ENCODE measurements around the gene LEF1.

Gene LEF1

GRCh38 chr4:108174856-108175255, 6.1 kb upstream of the LEF1 start:
- no peak for DNase-seq

- no peak for DNase-seq
These were observed 4.9 kb upstream of the LEF1 start for GRCh38 chr4:108173599-108174057.

DNA sequence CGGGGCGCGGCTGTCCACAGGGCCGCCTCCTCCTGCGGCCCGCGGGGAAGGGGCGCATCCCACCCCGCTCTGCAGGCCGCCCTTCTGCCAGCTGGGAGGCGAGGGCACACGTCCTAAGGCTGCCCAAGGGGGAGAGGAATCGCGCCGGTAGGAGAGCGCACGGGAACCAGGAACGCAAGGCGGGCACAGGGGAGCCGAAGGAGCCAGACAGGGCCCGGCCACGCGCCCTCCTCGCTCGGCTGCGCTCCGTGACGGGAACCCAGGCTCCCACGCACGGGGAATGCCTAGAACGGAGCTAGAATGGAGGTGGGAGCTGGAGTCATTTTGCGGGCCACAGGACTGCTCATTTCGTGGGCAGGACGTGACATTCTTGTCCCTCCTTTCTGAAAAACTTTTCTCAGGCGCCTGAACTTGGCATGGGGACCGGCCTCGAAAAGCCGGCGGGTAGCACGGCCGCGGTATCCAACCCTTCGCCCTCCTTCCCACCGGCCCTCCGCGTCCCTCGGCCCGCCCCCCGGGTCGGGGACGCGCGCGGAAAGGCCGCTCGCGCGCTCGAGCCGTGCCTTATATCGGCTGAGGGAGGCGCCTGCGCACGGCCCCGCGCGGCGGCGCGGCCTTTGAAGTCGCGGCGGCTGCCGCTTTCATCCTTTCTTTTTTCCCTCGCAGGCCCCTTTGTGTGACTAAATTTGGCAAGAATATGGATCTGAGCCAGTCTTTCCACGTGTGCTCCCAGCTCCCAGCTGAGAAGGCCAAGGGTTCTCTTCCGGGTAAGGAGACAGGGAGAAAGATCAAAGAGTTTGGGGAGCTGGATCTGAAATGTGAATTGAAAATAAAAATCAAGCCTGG, 4.2 kb upstream of the LEF1 start:
- peak; percentile 35 to 38 for DNase-seq

GRCh38 chr4:108172231-108172752, 3.6 kb upstream of the LEF1 start:
- no peak for DNase-seq

GRCh38 chr4:108171339-108172230, 2.9 kb upstream of the LEF1 start:
- no peak for DNase-seq

GRCh38 chr4:108170631-108171338, 2.1 kb upstream of the LEF1 start:
- no peak for DNase-seq

DNA sequence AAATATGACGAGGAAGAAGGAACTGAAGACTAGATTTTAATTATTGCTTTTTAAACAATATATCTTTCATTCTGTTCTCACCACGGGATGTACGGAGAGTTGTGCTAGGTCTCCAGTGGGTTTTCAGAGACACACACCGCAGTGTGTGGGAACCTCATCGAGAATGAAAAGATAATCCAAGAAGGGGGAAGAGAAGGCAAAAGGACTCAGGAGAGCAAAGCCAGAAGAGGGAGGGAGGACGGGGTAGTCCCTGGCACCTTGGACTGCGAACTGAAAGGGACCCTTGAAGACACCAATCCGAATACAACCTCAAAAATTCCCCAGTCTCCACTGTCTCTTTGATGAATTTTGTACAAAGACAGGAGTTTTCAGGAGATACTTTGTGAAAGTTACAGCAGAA, 932 bp upstream of the LEF1 start:
- no peak for DNase-seq

DNA sequence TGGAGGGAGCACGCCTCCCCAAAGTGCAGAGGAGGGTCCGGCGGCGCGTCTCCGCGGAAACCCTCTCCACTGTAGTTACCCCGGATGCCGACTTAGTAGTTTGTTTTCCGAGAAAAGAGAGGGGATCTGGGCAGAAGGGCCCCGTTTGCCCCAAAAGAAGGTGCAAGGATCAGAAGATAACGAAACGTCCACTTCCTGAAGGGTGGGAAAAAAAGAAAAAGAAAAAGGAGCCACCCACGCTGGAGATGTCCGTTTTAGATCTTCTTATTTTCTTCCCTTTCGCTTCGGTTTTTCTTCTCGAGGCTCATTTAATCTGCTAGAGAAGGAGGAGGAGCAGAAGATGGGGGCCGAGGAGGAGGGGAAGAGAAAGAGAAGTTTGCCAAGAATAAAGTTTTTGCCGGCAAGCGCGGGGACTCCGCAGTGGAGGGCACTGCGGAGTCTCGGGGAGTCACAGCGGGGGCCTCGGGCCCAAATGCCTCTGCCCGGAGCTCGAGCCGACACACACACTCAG, 517 bp downstream of the LEF1 start:
- peak in 1 of 2 experiments; percentile 17 for DNase-seq

- no peak for DNase-seq
These were observed 2.1 kb downstream of the LEF1 start for GRCh38 chr4:108166441-108167315.

DNA sequence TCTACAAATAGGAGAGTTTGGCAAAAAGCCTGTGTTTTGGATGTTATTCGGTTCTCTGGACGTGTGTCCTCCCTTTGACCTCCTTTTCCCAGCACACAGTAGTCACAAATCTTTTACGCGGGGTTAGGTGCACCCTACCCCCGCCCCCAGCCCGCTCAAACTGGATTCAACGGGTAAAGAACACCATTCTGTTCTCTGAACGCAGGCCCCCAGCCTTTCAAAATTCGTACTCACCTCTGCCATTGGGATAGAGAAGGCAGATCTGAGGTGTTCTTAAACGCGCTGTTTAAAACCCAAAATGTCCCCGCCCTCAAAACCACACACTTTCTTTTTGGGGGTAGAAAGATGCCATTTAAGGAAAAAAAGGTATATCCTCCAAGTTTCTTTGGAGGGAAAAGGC, 2.7 kb downstream of the LEF1 start:
- no peak for DNase-seq

DNA sequence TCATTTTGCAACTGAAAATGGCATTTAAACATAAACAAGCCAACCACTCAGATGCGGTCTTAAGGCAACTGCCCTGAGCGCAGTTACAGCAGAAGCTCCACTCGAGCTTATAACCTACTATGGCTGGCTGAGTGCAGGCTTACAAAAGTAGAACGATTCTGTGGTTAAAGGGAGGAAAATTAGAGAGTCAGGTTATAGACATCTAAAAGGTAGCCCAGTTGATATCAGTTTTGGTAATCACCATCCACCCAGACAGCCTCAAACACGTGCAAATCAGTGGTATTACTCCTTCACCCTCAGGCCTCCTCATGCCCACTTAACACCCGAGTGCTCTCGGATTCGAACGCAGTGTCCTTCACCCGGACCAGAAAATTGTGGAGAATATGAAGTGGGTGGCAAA, 3.1 kb downstream of the LEF1 start:
- DNase-seq, result no peak

GRCh38 chr4:108163351-108163750, 5.4 kb downstream of the LEF1 start:
- DNase-seq, result no peak

DNA sequence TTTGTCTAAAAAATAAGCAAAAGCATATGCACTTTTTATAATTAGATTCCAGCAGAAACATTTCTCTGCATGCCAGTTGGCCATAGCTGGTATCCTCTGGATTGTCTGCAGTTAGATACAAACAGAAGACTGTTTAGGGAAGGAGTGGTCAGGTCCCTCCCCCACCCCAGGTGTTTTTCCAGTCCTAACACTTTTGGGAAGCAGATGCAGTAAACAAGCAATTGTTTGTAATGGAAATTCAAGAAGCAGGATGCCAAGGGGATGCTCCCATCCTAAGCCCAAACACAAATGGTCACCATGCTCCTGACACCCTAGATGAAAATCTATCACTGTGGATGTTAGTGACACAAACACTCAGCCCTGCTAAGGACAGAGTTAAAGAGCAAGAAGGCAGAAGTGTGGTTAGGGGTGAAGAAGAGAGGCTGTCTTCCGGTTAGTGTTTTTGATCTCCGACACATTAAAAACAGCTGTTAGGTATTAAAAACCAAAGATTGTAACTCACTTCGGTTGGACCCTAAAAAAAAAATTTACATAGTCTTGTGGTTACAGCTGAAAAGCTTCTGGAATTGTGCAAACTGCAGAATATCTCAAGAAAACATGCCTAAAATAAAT, 7.9 kb downstream of the LEF1 start:
- no peak for DNase-seq

- DNase-seq, result no peak
These were observed 8.9 kb downstream of the LEF1 start for GRCh38 chr4:108159845-108160244.

GRCh38 chr4:108157655-108158054, 11.1 kb downstream of the LEF1 start:
- no peak for DNase-seq

- DNase-seq, result no peak
These were observed 12.3 kb downstream of the LEF1 start for GRCh38 chr4:108156391-108156790.

DNA sequence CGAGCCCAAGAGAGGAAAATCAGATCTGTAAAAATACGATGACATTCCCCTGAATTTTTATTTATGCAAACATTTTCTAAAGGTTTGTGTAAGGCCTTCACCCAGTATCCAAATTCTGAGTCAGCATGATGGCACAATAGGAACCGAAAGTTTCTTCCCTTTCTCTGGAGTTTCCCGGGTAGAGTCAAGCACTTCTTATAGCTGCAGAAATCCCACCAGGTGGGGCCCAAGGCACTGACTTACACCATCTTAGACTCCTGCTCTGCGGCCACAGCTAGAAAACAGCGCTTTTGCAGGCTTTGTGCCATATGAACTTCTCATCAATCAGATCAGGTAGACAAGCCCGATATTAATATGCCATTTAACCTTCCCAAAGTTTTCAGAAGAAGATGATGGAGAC, 13.4 kb downstream of the LEF1 start:
- no peak for DNase-seq

GRCh38 chr4:108152980-108153379, 15.8 kb downstream of the LEF1 start:
- DNase-seq, result no peak

DNA sequence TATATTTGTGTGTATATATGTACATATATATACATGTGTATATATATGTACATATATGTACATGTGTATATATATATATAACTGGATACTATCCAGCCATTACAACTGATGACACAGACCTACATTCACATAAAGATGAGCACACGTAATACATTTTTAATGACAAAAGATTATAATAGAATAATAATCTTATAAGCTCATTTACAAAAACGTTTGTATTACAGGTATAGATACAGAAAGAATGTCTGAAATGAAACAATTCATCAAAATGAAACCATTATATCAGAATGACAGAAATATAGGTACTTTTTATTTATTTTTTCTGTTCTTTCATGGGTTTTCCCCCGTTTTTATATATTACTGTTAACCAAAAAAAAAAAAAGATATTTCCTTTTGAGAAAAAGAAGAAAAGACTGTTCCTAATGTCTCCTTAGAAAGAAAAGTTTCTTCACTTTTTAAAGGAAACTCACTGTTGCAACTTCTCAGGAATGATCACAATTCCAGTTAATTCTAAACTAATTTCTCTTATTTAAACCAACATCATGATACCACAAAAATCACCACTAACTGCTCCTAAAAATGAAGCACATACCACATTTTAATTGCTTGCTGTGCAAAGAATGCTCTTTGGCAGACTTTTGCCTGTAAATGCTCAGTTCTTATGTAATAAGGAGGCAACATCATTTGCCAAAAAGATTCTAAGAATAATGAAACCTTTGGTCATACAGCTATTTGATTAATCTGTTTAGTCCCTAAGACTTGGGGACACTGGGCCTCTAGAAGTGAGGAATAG, 18.9 kb downstream of the LEF1 start:
- no peak for DNase-seq

GRCh38 chr4:108148316-108148715, 20.4 kb downstream of the LEF1 start:
- no peak for DNase-seq
